HG03025 (cell line): ENCODE data around the gene TFF3.
"Not testable (repeated sequence)": the region's sequence is repeated elsewhere in the genome, so short reads cannot be mapped to it uniquely, and the experiment has no call there.

ENCODE experiments used
- ATAC-seq: cut with Tn5 transposase; IDR thresholded peaks from one replicate; pipeline ENCODE4 v1.9.1; 2021; ENCODE audit warnings: mild to moderate bottlenecking, moderate library complexity; ENCODE audit not compliant: unreplicated experiment, low FRiP score

Gene TFF3

GRCh38 chr21:42307106-42307505 is 8.1 kb downstream of the TFF3 start:
- ATAC-seq, result no peak

- no peak for ATAC-seq
These were observed 8.7 kb downstream of the TFF3 start for GRCh38 chr21:42306366-42307035.

GRCh38 chr21:42305707-42306147 is 9.5 kb downstream of the TFF3 start:
- ATAC-seq, result no peak

- ATAC-seq, result no peak
These were observed 10.4 kb downstream of the TFF3 start for GRCh38 chr21:42304556-42305454.

GRCh38 chr21:42303443-42303842 is 11.8 kb downstream of the TFF3 start:
- ATAC-seq, result no peak

GRCh38 chr21:42302794-42303193 is 12.4 kb downstream of the TFF3 start:
- ATAC-seq, result no peak

GRCh38 chr21:42302076-42302650 is 13.0 kb downstream of the TFF3 start:
- ATAC-seq, result no peak

- ATAC-seq, result no peak
These were observed 13.7 kb downstream of the TFF3 start for GRCh38 chr21:42301371-42302075.

- no peak for ATAC-seq
These were observed 14.3 kb downstream of the TFF3 start for GRCh38 chr21:42300956-42301355.

- no peak for ATAC-seq
These were observed 15.1 kb downstream of the TFF3 start for GRCh38 chr21:42300045-42300583.

- no peak for ATAC-seq
These were observed 15.7 kb downstream of the TFF3 start for GRCh38 chr21:42299324-42300044.

GRCh38 chr21:42298657-42299056 is 16.6 kb downstream of the TFF3 start:
- ATAC-seq, result no peak

GRCh38 chr21:42298237-42298636 is 17.0 kb downstream of the TFF3 start:
- no peak for ATAC-seq

- ATAC-seq, result no peak
These were observed 17.8 kb downstream of the TFF3 start for GRCh38 chr21:42297377-42297776.

GRCh38 chr21:42296501-42296900 is 18.7 kb downstream of the TFF3 start:
- ATAC-seq, result no peak

GRCh38 chr21:42295845-42296244 is 19.4 kb downstream of the TFF3 start:
- no peak for ATAC-seq

GRCh38 chr21:42294273-42294880 is 20.8 kb downstream of the TFF3 start:
- ATAC-seq, result no peak

GRCh38 chr21:42293649-42294272 is 21.4 kb downstream of the TFF3 start:
- ATAC-seq, result no peak

GRCh38 chr21:42292563-42293142 is 22.6 kb downstream of the TFF3 start:
- ATAC-seq, result not testable (repeated sequence)
